ENCODE results near the gene PEX16. TPM values are rescaled to one million over a fixed set of nuclear protein-coding genes. Genes with fewer than 3 reads are reported as not detected.
A peak's percentile ranks its signal among the peaks of the same experiment; 100 is the strongest.

Gene PEX16
- total RNA-seq, 1 donor from 2014 or later, result 47.1 TPM

DNA sequence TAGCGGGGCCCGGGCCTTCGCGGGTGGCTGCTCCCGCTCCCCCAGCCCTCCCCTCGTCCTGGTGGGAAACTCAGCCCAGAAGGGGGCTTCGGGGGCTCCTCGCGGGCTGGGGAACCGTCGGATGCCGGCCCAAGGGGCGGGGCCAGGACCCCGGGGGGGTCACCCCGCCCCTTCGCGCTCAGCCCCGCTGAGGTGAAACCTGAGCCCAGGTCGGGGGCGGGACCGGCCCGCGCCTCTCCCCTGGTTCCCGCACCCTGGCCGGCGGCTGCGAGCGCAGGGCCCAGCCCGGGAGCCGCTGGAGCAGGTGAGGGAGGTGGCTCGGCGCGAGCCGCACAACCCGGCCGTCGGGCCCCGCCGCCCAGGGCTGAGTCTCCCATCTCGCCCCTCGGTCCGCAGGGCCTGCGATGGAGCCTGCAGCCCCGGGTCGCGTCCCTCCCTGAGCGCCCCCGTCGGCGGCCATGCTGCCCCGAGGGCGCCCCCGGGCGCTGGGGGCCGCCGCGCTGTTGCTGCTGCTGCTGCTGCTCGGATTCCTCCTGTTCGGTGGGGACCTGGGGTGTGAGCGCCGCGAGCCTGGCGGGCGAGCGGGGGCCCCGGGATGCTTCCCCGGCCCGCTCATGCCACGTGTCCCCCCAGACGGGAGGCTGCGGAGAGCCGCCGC is 4.9 kb upstream of the PEX16 start, which contains the start of gene LARGE2:
Gene LARGE2 (plus strand): TSS at position 232 of the 658 bp plus-strand sequence. CDS start 227 bp downstream, at position 459.
- Histone ChIP-seq H3K4me3 (ENCODE audit: low read depth, low read length) (peak within 1 kb of the TSS; percentile 37), H3K27me3 (ENCODE audit: control insufficient read depth, insufficient read depth, low read length) (no peaks in the 10 kb centered on the region), H3K36me3 (ENCODE audit: control insufficient read depth, insufficient read depth, low read length) (no peaks in the 10 kb centered on the region)
- TF ChIP-seq, protein P1, sequence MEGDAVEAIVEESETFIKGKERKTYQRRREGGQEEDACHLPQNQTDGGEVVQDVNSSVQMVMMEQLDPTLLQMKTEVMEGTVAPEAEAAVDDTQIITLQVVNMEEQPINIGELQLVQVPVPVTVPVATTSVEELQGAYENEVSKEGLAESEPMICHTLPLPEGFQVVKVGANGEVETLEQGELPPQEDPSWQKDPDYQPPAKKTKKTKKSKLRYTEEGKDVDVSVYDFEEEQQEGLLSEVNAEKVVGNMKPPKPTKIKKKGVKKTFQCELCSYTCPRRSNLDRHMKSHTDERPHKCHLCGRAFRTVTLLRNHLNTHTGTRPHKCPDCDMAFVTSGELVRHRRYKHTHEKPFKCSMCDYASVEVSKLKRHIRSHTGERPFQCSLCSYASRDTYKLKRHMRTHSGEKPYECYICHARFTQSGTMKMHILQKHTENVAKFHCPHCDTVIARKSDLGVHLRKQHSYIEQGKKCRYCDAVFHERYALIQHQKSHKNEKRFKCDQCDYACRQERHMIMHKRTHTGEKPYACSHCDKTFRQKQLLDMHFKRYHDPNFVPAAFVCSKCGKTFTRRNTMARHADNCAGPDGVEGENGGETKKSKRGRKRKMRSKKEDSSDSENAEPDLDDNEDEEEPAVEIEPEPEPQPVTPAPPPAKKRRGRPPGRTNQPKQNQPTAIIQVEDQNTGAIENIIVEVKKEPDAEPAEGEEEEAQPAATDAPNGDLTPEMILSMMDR (IDR thresholded peaks at IDR 0.05; ENCODE audit: insufficient read depth, low read length, severe bottlenecking), result no peak
- no peak for FAIRE-seq
- no peak for DNase-seq (ENCODE audit: low read depth)

DNA sequence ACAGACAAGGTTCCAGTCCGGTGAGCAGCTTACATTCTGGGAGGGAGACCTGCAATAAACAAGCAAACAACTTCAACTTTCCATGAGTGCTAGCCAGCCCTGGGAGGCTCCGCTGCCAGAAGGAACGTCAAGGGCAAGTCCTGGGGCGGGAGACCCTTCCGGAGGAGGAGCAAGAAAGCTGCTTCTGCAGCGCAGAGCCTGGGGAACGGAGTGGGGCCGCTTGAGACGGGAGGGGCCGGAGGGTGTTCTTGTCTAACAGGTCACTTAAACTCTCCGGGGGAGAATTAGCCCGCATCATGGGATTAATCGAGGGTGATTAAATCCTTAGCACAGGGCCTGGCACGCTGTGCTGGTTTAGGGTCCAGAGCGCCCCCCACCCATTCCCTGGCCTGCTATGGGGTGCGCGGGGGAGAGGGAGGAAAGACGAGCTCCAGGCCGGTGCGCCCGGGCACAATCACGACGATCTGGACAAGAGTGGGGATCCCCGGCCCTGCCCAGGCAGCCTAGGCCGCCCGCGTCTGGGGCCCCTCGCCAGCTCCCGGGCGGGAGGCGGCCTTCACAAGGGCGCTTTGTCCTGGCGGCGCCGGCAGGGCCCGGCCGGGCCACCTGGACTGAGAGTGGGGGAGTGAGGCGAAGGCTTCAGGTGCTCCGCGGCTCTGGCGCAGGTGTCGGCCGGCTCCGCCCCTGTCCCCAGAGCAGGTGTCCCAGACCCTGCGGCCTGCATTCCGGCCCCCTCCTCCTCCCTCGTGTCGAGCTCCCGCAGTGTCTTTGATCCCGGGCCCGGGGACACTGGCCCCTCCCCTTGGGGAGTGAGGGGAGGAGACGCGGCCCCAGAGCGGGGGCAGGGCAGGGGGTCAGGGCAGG is 4.1 kb upstream of the PEX16 start:
- TF ChIP-seq, protein P1 (IDR thresholded peaks at IDR 0.05; ENCODE audit: insufficient read depth, low read length, severe bottlenecking), result no peak
- Histone ChIP-seq H3K4me3 (ENCODE audit: low read depth, low read length) (peak overlapping the region; percentile 37), H3K27me3 (ENCODE audit: control insufficient read depth, insufficient read depth, low read length) (no peaks in the 10 kb centered on the region), H3K36me3 (ENCODE audit: control insufficient read depth, insufficient read depth, low read length) (no peaks in the 10 kb centered on the region)
- DNase-seq (ENCODE audit: low read depth) (no peak), FAIRE-seq (no peak)

DNA sequence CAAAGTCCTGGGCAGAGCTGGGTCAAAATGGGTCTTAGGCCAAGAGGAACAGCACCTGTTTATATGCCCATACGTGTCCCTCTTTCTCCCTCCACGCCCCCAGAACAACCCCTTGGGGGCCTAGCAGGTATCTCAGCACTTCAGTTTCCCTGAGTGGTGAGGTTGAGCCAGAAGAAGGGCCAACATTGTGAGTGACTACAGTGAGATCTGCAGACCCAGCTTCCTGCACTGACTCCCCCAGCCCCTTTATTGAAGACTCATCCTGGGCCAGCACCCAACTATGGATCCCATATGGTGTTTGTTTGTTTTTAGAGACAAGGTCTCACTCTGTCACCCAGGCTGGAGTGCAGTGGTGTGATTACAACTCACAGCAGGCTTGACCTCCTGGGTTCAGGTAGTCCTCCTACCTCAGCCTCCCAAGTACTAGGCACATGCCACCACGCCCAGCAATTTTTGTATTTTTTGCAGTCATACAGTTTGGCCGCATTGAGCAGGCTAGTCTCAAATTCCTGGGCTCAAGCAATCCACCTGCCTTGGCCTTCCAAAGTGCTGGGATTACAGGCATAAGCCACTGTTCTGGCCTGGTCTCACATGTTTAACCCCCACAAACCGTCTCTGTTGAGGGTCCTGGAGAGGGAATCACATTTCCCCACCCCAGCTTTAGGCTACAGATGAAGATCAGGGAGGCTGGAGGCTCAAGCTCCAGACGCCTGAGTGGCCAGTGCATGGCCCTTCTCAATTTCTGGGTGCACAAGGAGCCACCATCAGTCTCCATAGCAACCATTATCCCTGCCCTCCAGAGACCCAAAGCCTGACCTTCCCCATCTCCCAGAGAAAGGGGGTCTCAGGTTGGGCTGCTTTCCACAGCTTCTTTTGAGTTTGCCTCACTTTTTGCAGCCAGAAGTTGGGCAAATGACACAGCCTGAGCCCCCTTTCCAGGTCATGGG is 3.1 kb upstream of the PEX16 start:
- H3K27me3 ChIP-seq (ENCODE audit: control insufficient read depth, insufficient read depth, low read length), result no peaks in the 10 kb centered on the region
- TF ChIP-seq, protein P1 (IDR thresholded peaks at IDR 0.05; ENCODE audit: insufficient read depth, low read length, severe bottlenecking), result no peak
- FAIRE-seq (no peak), DNase-seq (ENCODE audit: low read depth) (no peak)
- H3K4me3 ChIP-seq (ENCODE audit: low read depth, low read length), result no peak overlapping the region
- peaks cover 1% of the 10 kb centered on the region for H3K36me3 ChIP-seq (ENCODE audit: control insufficient read depth, insufficient read depth, low read length)

DNA sequence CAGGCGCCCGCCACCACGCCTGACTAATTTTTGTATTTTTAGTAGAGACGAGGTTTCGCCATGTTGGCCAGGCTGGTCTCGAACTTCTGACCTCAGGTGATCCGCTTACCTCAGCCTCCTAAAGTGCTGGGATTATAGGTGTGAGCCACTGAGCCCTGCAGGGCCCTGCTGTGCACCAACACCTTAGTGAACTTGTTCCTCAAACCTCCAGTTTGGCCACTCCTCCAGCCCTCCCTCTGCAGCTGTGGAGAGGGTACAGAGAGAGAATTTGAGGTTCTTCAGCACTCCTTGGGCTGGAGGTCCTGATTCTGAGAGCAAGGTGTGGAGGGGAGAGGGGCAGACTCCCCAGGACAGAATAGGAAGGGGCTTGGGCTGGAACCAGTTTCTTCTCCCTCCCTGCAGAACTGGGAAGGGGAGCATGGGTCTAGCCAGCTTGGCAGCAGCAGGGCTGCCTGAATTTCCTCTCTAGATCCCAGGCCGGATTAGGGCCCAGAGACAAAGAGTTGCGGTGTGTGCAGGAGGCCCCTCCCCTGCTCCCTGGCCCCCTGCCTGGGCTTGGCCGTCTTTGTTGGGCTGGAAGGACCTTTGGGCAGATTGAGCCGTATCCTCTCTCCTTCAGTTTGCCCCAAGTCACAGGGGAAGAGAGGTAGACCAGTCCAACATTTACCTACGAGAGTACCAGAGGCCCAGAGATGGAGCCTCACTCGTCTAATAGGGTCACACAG is 2.3 kb upstream of the PEX16 start:
- FAIRE-seq (no peak), DNase-seq (ENCODE audit: low read depth) (no peak)
- TF ChIP-seq, protein P1 (IDR thresholded peaks at IDR 0.05; ENCODE audit: insufficient read depth, low read length, severe bottlenecking), result no peak
- H3K36me3 ChIP-seq (ENCODE audit: control insufficient read depth, insufficient read depth, low read length), result peaks cover 7% of the 10 kb centered on the region
- H3K4me3 ChIP-seq (ENCODE audit: low read depth, low read length), result no peak overlapping the region
- H3K27me3 ChIP-seq (ENCODE audit: control insufficient read depth, insufficient read depth, low read length), result no peaks in the 10 kb centered on the region

All from bronchial epithelial cell (primary cell).